Ovary (tissue), 9 donors: Measurements from ENCODE around the gene CFLAR. TPM values are rescaled to one million over a fixed set of nuclear protein-coding genes. Genes with fewer than 3 reads are reported as not detected.

Source experiments
- DNase-seq, 5 donors: peaks; one replicate each; pipeline ENCODE4 v3.0.0-alpha.2; 2019 to 2020
- H3K27ac ChIP-seq, 2 donors: fragments of 200-600 bp; one replicate each; pipeline versions ENCODE4 v1.5.1 to v1.8.0; 2019 to 2022
- H3K27me3 ChIP-seq: fragments of 200-600 bp; one replicate; pipeline ENCODE4 v1.8.0; 2022
- H3K36me3 ChIP-seq: fragments of 200-600 bp; sonication (generic); one replicate; pipeline ENCODE4 v1.5.1; 2019
- H3K4me1 ChIP-seq: one replicate; pipeline ENCODE4 v1.8.1; 2013; ENCODE audit warnings: mild to moderate bottlenecking, moderate library complexity; ENCODE audit not compliant: insufficient read depth
- H3K4me3 ChIP-seq: fragments of 200-600 bp; sonication (generic); one replicate; pipeline ENCODE4 v1.5.1; 2017
- H3K9me3 ChIP-seq, 2 donors: fragments of 200-600 bp in 1 of 2; sonication (generic) in 1 of 2; one replicate each; pipeline versions ENCODE4 v1.5.1 to v1.8.1; 2013 to 2019; ENCODE audit warnings: mild to moderate bottlenecking in 1 of 2, moderate library complexity in 1 of 2
- EP300 ChIP-seq: sonication (generic); formaldehyde crosslinking; IDR thresholded peaks from one replicate; pipeline ENCODE4 v1.6.1; 2017; ENCODE audit warnings: antibody characterized with exemption
- POLR2A ChIP-seq: fragments of 450-650 bp; IDR thresholded peaks from one replicate; pipeline ENCODE4 v1.6.1; 2017; ENCODE audit warnings: antibody characterized with exemption, mild to moderate bottlenecking, moderate library complexity
- WGBS, 3 donors: extraction: QIAGEN DNeasy Blood & Tissue Kit in 1 of 3; methylation state at CpG; one replicate each; pipeline versions ENCODE4 v1.1.5 to v1.1.7; 2013 to 2017; 5-methylcytosine and 5-hydroxymethylcytosine counted together
- intact Hi-C, 4 donors: fragments of 100-400 bp; cut with DNase I; formaldehyde crosslinking; loops; one replicate each; pipeline versions ENCODE4 v1.11.0 to v1.15.1; 2022 to 2023
- polyA plus RNA-seq, 2 donors: library from polyadenylated mRNA; stranded (reverse); fragments of 200-250 nt in 1 of 2; fragments of 350-450 nt in 1 of 2; fragmentation: Illumina TruSeq in 1 of 2; extraction: RNeasy Lipid Tissue Mini Kit (QIAGEN cat#74804) in 1 of 2; gene quantifications; one replicate each; pipeline ENCODE4 v1.2.3, GENCODE V29; 2013 to 2014
- total RNA-seq, 7 donors: library from RNA; depleted of rRNA in 2 of 7; stranded (reverse); fragments of >200 nt in 2 of 7; fragmentation: NEBNext Ultra II Directional in 3 of 7; extraction: Animal tissue kit (Norgen Biotek cat#: 25700) in 3 of 7; gene quantifications; one replicate each; pipeline versions ENCODE4 v1.1.0 to v1.2.4, GENCODE V29; 2016 to 2023
- TF ChIP-seq, protein P1 (sequence below), 3 donors: fragments of 450-650 bp in 2 of 3; fragments of 200-600 bp in 1 of 3; IDR thresholded peaks; one replicate each; pipeline versions ENCODE4 v1.5.1 to v1.8.0; 2016 to 2022; ENCODE audit warnings: antibody characterized with exemption in 3 of 3, mild to moderate bottlenecking in 1 of 3
- donor health status: DM: no; HTN: no; CAD: no; lungs with moderate emphysema.
- donor health status: DM: no; HTN: no; CAD: no.
- donor health status: Bipolar disorder and iron deficiency.
- donor health status: DM: yes; HTN: yes; CAD: no.
- donor health status: DM: no; HTN: no; CAD: no.
- donor health status: DM: yes; HTN: yes; CAD: no.

The CFLAR gene
- total and polyA plus RNA-seq, 9 donors: 26.7 to 111 (median 67.9) TPM

DNA sequence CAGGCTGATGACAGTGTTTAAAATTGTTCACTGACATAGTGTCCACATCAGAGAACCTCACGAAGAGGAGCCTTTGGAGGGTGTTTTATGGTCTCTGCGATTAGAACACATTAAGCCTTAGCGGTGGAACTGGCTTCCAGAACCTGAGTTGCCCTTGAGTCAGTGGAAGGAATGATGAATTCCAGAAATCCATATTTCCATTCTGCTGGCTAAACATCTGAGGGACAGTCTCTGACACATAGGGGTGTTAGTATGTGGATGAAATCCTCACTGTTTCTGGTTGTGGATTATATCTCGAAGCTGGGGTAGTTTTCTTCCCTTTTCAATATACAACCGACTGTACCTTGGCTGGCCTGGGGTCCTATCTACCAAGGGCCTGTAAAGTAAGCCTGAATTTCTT is 71.0 kb downstream of the CFLAR start:
- no peak for TF ChIP-seq EP300
- no peak for TF ChIP-seq POLR2A
- TF ChIP-seq, protein P1, sequence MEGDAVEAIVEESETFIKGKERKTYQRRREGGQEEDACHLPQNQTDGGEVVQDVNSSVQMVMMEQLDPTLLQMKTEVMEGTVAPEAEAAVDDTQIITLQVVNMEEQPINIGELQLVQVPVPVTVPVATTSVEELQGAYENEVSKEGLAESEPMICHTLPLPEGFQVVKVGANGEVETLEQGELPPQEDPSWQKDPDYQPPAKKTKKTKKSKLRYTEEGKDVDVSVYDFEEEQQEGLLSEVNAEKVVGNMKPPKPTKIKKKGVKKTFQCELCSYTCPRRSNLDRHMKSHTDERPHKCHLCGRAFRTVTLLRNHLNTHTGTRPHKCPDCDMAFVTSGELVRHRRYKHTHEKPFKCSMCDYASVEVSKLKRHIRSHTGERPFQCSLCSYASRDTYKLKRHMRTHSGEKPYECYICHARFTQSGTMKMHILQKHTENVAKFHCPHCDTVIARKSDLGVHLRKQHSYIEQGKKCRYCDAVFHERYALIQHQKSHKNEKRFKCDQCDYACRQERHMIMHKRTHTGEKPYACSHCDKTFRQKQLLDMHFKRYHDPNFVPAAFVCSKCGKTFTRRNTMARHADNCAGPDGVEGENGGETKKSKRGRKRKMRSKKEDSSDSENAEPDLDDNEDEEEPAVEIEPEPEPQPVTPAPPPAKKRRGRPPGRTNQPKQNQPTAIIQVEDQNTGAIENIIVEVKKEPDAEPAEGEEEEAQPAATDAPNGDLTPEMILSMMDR (IDR thresholded peaks at IDR 0.05): no peak
- intact Hi-C loops: no loop called here

DNA sequence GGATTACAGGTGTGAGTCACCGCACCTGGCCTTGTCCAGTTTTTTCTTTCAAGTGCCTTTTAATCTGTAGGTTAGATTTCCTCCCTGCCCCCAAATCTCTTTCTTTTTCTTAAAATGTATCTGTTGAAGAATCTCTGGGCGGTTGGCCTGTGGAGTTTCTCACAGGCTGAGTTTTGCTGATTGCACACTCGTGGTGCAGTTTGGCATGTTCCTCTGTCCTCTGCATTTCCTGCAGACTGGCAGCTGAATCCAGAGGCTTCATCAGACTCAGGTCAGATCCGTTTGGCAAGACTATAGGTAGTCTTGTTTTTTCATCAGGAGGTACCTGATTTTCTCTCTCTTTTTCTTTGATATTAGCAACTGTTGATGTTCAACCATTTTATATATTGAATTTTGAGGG is 72.5 kb downstream of the CFLAR start:
- DNase-seq: no peak
- H3K9me3 ChIP-seq: no peaks in the 10 kb centered on the region
- no peak overlapping the region for H3K4me3 ChIP-seq
- no peaks in the 10 kb centered on the region for H3K4me1 ChIP-seq
- intact Hi-C loops: no loop called here
- H3K36me3 ChIP-seq: no peaks in the 10 kb centered on the region
- no peak overlapping the region for H3K27ac ChIP-seq
- no peaks in the 10 kb centered on the region for H3K27me3 ChIP-seq
- WGBS, 3 donors: 92 to 94% (median 93%) methylated on average over 4 of the region's 4 CpGs
- TF ChIP-seq EP300 (no peak), POLR2A (no peak)
- TF ChIP-seq, protein P1 (IDR thresholded peaks at IDR 0.05): no peak

More for the DNA sequence above, 71.0 kb downstream of the CFLAR start:
- no peak for DNase-seq
- no peak overlapping the region for H3K4me3 ChIP-seq
- no peaks in the 10 kb centered on the region for H3K4me1 ChIP-seq
- no peaks in the 10 kb centered on the region for H3K9me3 ChIP-seq
- no peak overlapping the region for H3K27ac ChIP-seq
- H3K27me3 ChIP-seq: no peaks in the 10 kb centered on the region
- 89 to 95% (median 90%) methylated on average over 5 of the region's 5 CpGs for WGBS, 3 donors
- H3K36me3 ChIP-seq: no peaks in the 10 kb centered on the region

DNA sequence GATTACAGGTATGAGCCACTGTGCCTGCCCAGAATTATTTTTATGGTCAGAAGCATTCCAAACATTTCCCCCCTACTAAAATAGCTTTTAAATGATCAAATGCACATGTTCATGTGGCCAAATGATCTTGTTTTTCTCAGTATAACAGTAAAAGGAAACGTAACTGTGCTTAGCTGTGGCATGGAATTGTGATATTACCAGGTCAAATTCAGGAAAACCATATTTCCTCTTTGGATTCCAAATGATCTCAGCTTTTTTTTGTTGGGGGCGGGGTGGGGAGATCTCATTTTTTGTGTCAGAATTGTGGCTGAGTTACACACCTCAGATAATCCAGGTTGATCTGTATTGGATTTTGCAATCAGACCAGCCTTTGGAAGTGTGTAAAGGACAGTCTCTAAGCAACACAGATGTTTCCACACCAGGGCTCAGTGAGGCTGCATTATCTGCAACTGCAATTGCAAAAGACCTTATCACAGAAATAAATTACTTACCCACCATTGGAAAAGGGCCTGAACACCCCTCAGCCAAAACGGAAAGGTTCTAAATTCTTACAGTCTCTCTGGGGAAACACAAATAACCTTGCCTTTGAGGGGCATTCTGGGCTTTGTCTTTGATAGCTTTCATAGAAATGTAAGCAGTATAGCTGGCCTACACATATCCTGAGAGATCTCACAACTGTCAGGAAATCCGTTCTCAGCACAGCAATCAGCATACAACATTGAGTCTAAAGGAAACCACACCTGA is 75.3 kb downstream of the CFLAR start:
- no peak overlapping the region for H3K27ac ChIP-seq
- H3K27me3 ChIP-seq: no peaks in the 10 kb centered on the region
- no peak overlapping the region for H3K4me3 ChIP-seq
- intact Hi-C loops: no loop called here
- no peaks in the 10 kb centered on the region for H3K4me1 ChIP-seq
- H3K9me3 ChIP-seq: no peaks in the 10 kb centered on the region
- no peaks in the 10 kb centered on the region for H3K36me3 ChIP-seq
- DNase-seq: no peak
- 30 to 44% (median 43%) methylated on average over 4 of the region's 4 CpGs for WGBS, 3 donors
- TF ChIP-seq POLR2A (no peak), EP300 (no peak)
- TF ChIP-seq, protein P1 (IDR thresholded peaks at IDR 0.05): no peak

- 82 to 87% (median 86%) methylated on average over 3 of the region's 3 CpGs for WGBS, 3 donors
- Histone ChIP-seq H3K9me3 (no peaks in the 10 kb centered on the region), H3K4me1 (no peaks in the 10 kb centered on the region), H3K4me3 (no peak overlapping the region), H3K36me3 (no peaks in the 10 kb centered on the region), H3K27ac (no peak overlapping the region), H3K27me3 (no peaks in the 10 kb centered on the region)
- no peak for TF ChIP-seq EP300
- DNase-seq: no peak
- intact Hi-C loops: no loop called here
Observed at GRCh38 chr2:201194097-201194496, 78.1 kb downstream of the CFLAR start.

- H3K27me3 ChIP-seq: no peaks in the 10 kb centered on the region
- H3K27ac ChIP-seq: no peak overlapping the region
- no peaks in the 10 kb centered on the region for H3K9me3 ChIP-seq
- H3K4me3 ChIP-seq: no peak overlapping the region
- H3K4me1 ChIP-seq: no peaks in the 10 kb centered on the region
- no peaks in the 10 kb centered on the region for H3K36me3 ChIP-seq
- TF ChIP-seq POLR2A: no peak
- TF ChIP-seq EP300: no peak
- TF ChIP-seq, protein P1 (IDR thresholded peaks at IDR 0.05): no peak
- intact Hi-C loops: no loop called here
- 74 to 93% (median 88%) methylated on average over 3 of the region's 3 CpGs for WGBS, 3 donors
- DNase-seq: no peak
Observed at GRCh38 chr2:201195331-201195730, 79.4 kb downstream of the CFLAR start.
